ENCODE data around the gene CD79B.
"Not testable (repeated sequence)": the region's sequence is repeated elsewhere in the genome, so short reads cannot be mapped to it uniquely, and the experiment has no call there.

Gene CD79B

DNA sequence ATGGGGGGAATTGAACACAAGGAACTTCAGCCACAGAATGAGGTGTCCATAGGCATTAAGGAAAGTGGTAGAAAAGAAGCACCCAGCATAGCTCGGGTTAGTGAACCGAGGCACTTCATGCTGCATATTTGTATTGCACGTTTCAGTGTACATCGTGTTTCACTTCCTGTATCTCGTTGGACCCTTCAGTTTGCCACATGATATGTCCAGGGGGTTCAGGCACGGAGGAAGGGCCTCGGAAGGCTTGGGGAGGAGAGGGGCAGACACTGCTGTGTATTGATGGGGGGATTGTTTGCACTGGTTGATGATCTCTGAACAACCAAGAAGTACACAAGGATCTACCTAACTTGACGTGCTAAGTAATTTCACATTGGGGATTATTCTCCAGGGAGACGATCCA is 9.7 kb downstream of the CD79B start:
- H3K4me3 ChIP-seq (ENCODE audit: insufficient read depth, low read depth, low read length); H3K4me1 ChIP-seq (ENCODE audit: control insufficient read depth, insufficient read depth, low read length); H3K9me3 ChIP-seq (ENCODE audit: control insufficient read depth, low read length); H3K27me3 ChIP-seq (ENCODE audit: control insufficient read depth, insufficient read depth, low read length, poor library complexity, severe bottlenecking); H3K36me3 ChIP-seq (ENCODE audit: control insufficient read depth, insufficient read depth, low read length); H3K27ac ChIP-seq (ENCODE audit: insufficient read depth, low read depth, low read length, poor library complexity, severe bottlenecking): not testable (repeated sequence)
- WGBS, 2 experiments: 94% methylated on average over 8 to 9 of the region's 9 CpGs

DNA sequence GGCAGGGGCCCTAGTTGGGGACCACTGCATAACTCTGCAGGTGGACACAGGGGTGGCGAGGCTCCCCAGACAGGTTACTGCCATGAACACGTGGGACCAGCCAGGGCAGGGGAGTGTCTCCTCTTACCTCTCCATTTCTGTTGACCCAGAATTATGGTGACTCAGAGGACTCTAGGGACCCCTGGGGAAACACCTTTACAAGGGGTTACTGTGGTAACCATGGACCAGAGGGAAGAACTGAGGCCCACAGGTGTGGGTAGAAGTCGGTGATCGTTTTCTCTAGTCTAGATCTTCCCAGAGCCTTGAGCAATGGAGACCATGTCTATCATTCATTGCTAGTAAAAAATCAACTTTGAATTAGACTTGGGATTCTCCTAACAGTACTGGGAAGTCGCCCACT is 11.4 kb downstream of the CD79B start:
- H3K36me3 ChIP-seq (ENCODE audit: control insufficient read depth, insufficient read depth, low read length); H3K27ac ChIP-seq (ENCODE audit: insufficient read depth, low read depth, low read length, poor library complexity, severe bottlenecking); H3K27me3 ChIP-seq (ENCODE audit: control insufficient read depth, insufficient read depth, low read length, poor library complexity, severe bottlenecking); H3K4me3 ChIP-seq (ENCODE audit: insufficient read depth, low read depth, low read length); H3K4me1 ChIP-seq (ENCODE audit: control insufficient read depth, insufficient read depth, low read length); H3K9me3 ChIP-seq (ENCODE audit: control insufficient read depth, low read length): not testable (repeated sequence)
- 92 to 93% methylated on average over 5 of the region's 5 CpGs for WGBS, 2 experiments

DNA sequence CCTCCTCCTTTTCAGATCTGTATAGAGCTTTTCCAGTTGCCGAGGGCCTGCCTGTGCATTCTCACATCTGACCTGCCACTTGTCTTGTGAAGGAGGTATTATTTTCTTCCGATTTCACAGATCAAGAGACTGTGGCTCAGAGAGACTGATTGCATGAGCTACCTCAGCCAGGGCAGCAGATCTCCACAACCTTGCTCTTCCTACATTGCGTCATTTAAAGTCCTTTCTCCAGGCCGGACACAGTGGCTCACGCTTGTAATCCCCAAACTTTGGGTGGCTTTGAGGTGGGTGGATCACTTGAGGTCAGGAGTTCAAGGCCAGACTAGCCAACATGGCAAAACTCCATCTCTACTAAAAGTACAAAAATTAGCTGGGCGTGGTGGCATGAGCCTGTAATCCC is 12.1 kb downstream of the CD79B start:
- not testable (repeated sequence) for H3K27me3 ChIP-seq (ENCODE audit: control insufficient read depth, insufficient read depth, low read length, poor library complexity, severe bottlenecking); H3K9me3 ChIP-seq (ENCODE audit: control insufficient read depth, low read length); H3K4me1 ChIP-seq (ENCODE audit: control insufficient read depth, insufficient read depth, low read length); H3K36me3 ChIP-seq (ENCODE audit: control insufficient read depth, insufficient read depth, low read length); H3K4me3 ChIP-seq (ENCODE audit: insufficient read depth, low read depth, low read length); H3K27ac ChIP-seq (ENCODE audit: insufficient read depth, low read depth, low read length, poor library complexity, severe bottlenecking)
- 92 to 93% methylated on average over 6 of the region's 6 CpGs for WGBS, 2 experiments

DNA sequence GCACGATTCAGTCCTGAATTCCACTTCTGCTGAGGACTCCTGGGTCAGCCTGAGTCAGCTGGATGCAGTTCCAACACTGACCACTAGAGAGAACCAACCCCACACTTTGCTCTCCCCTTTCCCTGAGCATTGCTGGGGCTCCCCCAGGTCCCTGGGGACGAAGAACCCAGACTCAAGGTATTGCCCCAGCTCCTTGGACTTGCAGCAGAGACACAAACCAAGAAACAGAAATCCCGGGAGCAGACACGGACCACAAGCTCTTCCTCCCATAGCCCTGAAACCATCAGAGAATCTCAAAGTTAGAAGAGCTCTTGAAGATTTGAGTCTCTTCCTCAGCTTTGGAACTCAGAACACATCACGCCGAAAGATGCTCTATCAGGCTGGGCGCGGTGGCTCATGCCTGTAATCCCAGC is 12.8 kb downstream of the CD79B start:
- H3K9me3 ChIP-seq (ENCODE audit: control insufficient read depth, low read length): no peaks in the 10 kb centered on the region
- no peak overlapping the region for H3K4me3 ChIP-seq (ENCODE audit: insufficient read depth, low read depth, low read length)
- H3K36me3 ChIP-seq (ENCODE audit: control insufficient read depth, insufficient read depth, low read length): no peaks in the 10 kb centered on the region
- H3K4me1 ChIP-seq (ENCODE audit: control insufficient read depth, insufficient read depth, low read length): no peaks in the 10 kb centered on the region
- 60 to 63% methylated on average over 8 of the region's 8 CpGs for WGBS, 2 experiments
- H3K27me3 ChIP-seq (ENCODE audit: control insufficient read depth, insufficient read depth, low read length, poor library complexity, severe bottlenecking): no peaks in the 10 kb centered on the region
- no peak overlapping the region for H3K27ac ChIP-seq (ENCODE audit: insufficient read depth, low read depth, low read length, poor library complexity, severe bottlenecking)

DNA sequence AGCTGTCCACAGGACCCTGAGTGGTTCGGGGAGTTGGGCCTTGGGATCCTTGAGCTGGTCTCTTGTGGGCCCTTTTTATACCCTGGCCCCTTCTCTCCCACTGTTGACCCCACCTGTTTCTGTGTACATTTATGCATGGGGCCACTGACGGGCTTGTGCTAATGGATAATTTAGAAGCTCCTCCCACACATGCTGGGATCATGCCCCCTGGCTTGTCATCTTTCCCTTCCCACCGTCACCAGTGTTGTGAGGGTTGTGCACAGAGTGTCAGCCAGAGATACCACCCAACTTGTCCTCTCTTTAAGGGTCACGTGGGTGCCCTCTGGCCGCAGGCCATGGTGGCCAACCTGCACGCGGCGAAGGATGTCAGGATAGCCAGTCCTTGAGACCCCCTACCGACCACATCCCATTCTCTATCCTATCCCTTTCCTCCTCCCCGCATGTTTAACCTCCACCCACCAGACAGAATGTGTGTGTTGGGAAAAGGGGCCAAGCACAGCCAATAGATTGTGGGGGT is 13.3 kb downstream of the CD79B start, which contains the start of gene GH1:
Gene GH1, minus strand, starts transcription at position 51 of the 517 bp plus-strand sequence. CDS start 63 bp downstream, outside the sequence.
- WGBS, 2 experiments: 60 to 62% methylated on average over 9 to 10 of the region's 10 CpGs
- H3K27ac ChIP-seq (ENCODE audit: insufficient read depth, low read depth, low read length, poor library complexity, severe bottlenecking); H3K4me1 ChIP-seq (ENCODE audit: control insufficient read depth, insufficient read depth, low read length); H3K36me3 ChIP-seq (ENCODE audit: control insufficient read depth, insufficient read depth, low read length); H3K4me3 ChIP-seq (ENCODE audit: insufficient read depth, low read depth, low read length); H3K9me3 ChIP-seq (ENCODE audit: control insufficient read depth, low read length); H3K27me3 ChIP-seq (ENCODE audit: control insufficient read depth, insufficient read depth, low read length, poor library complexity, severe bottlenecking): not testable (repeated sequence)

DNA sequence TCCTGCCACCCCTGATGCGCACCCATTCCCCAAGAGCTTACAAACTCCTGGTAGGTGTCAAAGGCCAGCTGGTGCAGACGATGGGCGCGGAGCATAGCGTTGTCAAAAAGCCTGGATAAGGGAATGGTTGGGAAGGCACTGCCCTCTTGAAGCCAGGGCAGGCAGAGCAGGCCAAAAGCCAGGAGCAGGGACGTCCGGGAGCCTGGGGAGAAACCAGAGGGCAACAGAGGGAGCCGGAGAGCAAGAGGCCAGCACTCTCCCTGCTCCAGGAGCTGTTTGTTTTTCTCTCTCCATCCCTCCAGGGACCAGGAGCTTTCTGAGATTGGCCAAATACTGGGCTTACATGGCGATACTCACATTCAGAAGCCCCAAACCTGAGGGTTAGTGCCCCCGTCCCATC is 13.8 kb downstream of the CD79B start:
- Histone ChIP-seq H3K27ac (ENCODE audit: insufficient read depth, low read depth, low read length, poor library complexity, severe bottlenecking) (no peak overlapping the region), H3K4me3 (ENCODE audit: insufficient read depth, low read depth, low read length) (no peak overlapping the region), H3K4me1 (ENCODE audit: control insufficient read depth, insufficient read depth, low read length) (no peaks in the 10 kb centered on the region), H3K27me3 (ENCODE audit: control insufficient read depth, insufficient read depth, low read length, poor library complexity, severe bottlenecking) (no peaks in the 10 kb centered on the region), H3K36me3 (ENCODE audit: control insufficient read depth, insufficient read depth, low read length) (no peaks in the 10 kb centered on the region), H3K9me3 (ENCODE audit: control insufficient read depth, low read length) (no peaks in the 10 kb centered on the region)
- 34 to 37% methylated on average over 10 of the region's 10 CpGs for WGBS, 2 experiments

DNA sequence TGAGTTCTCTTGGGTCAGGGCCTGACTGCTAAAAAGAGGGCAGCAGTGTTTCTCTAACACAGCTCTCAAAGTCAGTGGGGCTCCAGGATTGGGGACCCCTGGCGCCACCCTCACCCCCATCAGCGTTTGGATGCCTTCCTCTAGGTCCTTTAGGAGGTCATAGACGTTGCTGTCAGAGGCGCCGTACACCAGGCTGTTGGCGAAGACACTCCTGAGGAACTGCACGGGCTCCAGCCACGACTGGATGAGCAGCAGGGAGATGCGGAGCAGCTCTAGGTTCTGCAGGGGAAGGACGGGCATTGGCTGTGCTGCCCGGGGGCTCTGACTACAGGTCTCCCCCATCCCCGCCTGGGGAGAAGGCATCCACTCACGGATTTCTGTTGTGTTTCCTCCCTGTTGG is 14.5 kb downstream of the CD79B start:
- WGBS, 2 experiments: 79 to 84% methylated on average over 13 of the region's 13 CpGs
- no peaks in the 10 kb centered on the region for H3K9me3 ChIP-seq (ENCODE audit: control insufficient read depth, low read length)
- no peaks in the 10 kb centered on the region for H3K4me1 ChIP-seq (ENCODE audit: control insufficient read depth, insufficient read depth, low read length)
- no peak overlapping the region for H3K4me3 ChIP-seq (ENCODE audit: insufficient read depth, low read depth, low read length)
- H3K27me3 ChIP-seq (ENCODE audit: control insufficient read depth, insufficient read depth, low read length, poor library complexity, severe bottlenecking): no peaks in the 10 kb centered on the region
- no peaks in the 10 kb centered on the region for H3K36me3 ChIP-seq (ENCODE audit: control insufficient read depth, insufficient read depth, low read length)
- no peak overlapping the region for H3K27ac ChIP-seq (ENCODE audit: insufficient read depth, low read depth, low read length, poor library complexity, severe bottlenecking)

DNA sequence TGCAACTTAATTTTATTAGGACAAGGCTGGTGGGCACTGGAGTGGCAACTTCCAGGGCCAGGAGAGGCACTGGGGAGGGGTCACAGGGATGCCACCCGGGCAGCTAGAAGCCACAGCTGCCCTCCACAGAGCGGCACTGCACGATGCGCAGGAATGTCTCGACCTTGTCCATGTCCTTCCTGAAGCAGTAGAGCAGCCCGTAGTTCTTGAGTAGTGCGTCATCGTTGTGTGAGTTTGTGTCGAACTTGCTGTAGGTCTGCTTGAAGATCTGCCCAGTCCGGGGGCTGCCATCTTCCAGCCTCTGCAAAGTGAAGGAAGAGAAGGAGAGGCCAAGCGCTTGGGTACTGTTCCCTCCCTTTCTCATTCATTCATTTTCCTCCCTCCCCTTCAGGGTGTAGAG is 14.9 kb downstream of the CD79B start:
- H3K4me1 ChIP-seq (ENCODE audit: control insufficient read depth, insufficient read depth, low read length); H3K9me3 ChIP-seq (ENCODE audit: control insufficient read depth, low read length); H3K27ac ChIP-seq (ENCODE audit: insufficient read depth, low read depth, low read length, poor library complexity, severe bottlenecking); H3K27me3 ChIP-seq (ENCODE audit: control insufficient read depth, insufficient read depth, low read length, poor library complexity, severe bottlenecking); H3K4me3 ChIP-seq (ENCODE audit: insufficient read depth, low read depth, low read length); H3K36me3 ChIP-seq (ENCODE audit: control insufficient read depth, insufficient read depth, low read length): not testable (repeated sequence)
- 93 to 97% methylated on average over 10 of the region's 11 CpGs for WGBS, 2 experiments

DNA sequence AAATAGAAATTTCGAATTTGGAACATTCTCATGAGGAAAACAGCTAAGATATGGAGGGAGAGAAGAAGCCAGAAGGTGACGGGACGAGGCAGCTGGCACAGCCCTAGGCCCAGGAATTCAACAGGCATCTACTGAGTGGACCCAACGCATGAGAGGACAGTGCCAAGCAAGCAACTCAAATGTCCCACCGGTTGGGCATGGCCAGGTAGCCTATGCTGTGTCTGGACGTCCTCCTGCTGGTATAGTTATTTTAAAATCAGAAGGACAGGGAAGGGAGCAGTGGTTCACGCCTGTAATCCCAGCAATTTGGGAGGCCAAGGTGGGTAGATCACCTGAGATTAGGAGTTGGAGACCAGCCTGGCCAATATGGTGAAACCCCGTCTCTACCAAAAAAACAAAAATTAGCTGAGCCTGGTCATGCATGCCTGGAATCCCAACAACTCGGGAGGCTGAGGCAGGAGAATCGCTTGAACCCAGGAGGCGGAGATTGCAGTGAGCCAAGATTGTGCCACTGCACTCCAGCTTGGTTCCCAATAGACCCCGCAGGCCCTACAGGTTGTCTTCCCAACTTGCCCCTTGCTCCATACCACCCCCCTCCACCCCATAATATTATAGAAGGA is 15.5 kb downstream of the CD79B start:
- H3K9me3 ChIP-seq (ENCODE audit: control insufficient read depth, low read length): no peaks in the 10 kb centered on the region
- H3K36me3 ChIP-seq (ENCODE audit: control insufficient read depth, insufficient read depth, low read length): no peaks in the 10 kb centered on the region
- 90 to 94% methylated on average over 12 of the region's 12 CpGs for WGBS, 2 experiments
- H3K27ac ChIP-seq (ENCODE audit: insufficient read depth, low read depth, low read length, poor library complexity, severe bottlenecking): no peak overlapping the region
- H3K27me3 ChIP-seq (ENCODE audit: control insufficient read depth, insufficient read depth, low read length, poor library complexity, severe bottlenecking): no peaks in the 10 kb centered on the region
- H3K4me1 ChIP-seq (ENCODE audit: control insufficient read depth, insufficient read depth, low read length): no peaks in the 10 kb centered on the region
- H3K4me3 ChIP-seq (ENCODE audit: insufficient read depth, low read depth, low read length): no peak overlapping the region

DNA sequence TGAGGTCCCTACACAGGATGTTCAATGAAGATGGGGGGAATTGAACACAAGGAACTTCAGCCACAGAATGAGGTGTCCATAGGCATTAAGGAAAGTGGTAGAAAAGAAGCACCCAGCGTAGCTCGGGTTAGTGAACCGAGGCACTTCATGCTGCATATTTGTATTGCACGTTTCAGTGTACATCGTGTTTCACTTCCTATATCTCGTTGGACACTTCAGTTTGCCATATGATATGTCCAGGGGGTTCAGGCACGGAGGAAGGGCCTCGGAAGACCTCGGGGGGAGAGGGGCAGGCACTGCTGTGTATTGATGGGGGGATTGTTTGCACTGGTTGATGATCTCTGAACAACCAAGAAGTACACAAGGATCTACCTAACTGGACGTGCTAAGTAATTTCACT is 16.4 kb downstream of the CD79B start:
- 92 to 93% methylated on average over 10 of the region's 10 CpGs for WGBS, 2 experiments
- not testable (repeated sequence) for H3K36me3 ChIP-seq (ENCODE audit: control insufficient read depth, insufficient read depth, low read length); H3K4me1 ChIP-seq (ENCODE audit: control insufficient read depth, insufficient read depth, low read length); H3K4me3 ChIP-seq (ENCODE audit: insufficient read depth, low read depth, low read length); H3K27ac ChIP-seq (ENCODE audit: insufficient read depth, low read depth, low read length, poor library complexity, severe bottlenecking); H3K27me3 ChIP-seq (ENCODE audit: control insufficient read depth, insufficient read depth, low read length, poor library complexity, severe bottlenecking); H3K9me3 ChIP-seq (ENCODE audit: control insufficient read depth, low read length)

DNA sequence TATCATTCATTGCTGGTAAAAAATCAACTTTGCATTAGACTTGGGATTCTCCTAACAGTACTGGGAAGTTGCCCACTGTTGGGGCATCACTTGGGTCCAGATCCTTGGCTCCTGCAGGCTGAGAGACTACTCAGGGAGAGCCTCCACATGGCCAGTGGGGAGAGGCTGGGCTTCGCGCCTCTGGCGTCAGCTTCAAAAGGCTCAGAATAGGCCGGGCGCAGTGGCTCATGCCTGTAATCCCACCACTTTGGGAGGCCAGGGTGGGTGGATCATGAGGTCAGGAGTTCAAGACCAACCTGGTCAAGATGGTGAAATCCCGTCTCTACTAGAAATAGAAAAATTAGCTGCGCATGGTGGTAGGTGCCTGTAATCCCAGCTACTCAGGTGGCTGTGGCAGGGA is 17.7 kb downstream of the CD79B start:
- Histone ChIP-seq H3K9me3 (ENCODE audit: control insufficient read depth, low read length) (no peaks in the 10 kb centered on the region), H3K4me3 (ENCODE audit: insufficient read depth, low read depth, low read length) (no peak overlapping the region), H3K36me3 (ENCODE audit: control insufficient read depth, insufficient read depth, low read length) (no peaks in the 10 kb centered on the region), H3K27me3 (ENCODE audit: control insufficient read depth, insufficient read depth, low read length, poor library complexity, severe bottlenecking) (no peaks in the 10 kb centered on the region), H3K27ac (ENCODE audit: insufficient read depth, low read depth, low read length, poor library complexity, severe bottlenecking) (no peak overlapping the region), H3K4me1 (ENCODE audit: control insufficient read depth, insufficient read depth, low read length) (no peaks in the 10 kb centered on the region)
- 86 to 94% methylated on average over 7 of the region's 7 CpGs for WGBS, 2 experiments

All from ectodermal cell (in vitro differentiated cells).